Measurements from ENCODE around the gene TRIM43B.
"Not testable (repeated sequence)": the region's sequence is repeated elsewhere in the genome, so short reads cannot be mapped to it uniquely, and the experiment has no call there.

Gene TRIM43B

DNA sequence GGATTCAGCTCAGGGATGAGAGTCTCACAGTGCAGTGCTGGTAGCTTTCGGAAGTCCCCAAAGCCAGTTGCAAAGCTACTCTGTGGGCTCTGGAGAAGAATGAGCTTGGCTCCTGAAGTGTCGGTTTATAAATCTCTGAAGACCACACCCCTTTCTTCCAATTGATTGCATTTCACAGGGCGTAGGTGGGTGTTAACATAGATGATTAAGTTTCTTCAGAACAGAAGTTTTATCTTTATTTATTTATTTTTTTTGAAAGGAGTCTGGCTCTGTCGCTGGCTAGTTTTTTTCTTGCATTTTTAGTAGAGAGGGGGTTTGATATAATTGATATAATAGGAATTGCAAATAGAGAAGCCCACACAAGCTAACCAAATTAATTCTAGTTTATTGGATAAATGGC, at the start of gene TRIM43B:
TRIM43B (minus strand) TSS at position 101 of the 400 bp plus-strand sequence. CDS start 2,040 bp downstream, outside the sequence.
- not testable (repeated sequence) for H3K4me3 ChIP-seq (ENCODE audit: low read length); DNase-seq (ENCODE audit: low read depth)

DNA sequence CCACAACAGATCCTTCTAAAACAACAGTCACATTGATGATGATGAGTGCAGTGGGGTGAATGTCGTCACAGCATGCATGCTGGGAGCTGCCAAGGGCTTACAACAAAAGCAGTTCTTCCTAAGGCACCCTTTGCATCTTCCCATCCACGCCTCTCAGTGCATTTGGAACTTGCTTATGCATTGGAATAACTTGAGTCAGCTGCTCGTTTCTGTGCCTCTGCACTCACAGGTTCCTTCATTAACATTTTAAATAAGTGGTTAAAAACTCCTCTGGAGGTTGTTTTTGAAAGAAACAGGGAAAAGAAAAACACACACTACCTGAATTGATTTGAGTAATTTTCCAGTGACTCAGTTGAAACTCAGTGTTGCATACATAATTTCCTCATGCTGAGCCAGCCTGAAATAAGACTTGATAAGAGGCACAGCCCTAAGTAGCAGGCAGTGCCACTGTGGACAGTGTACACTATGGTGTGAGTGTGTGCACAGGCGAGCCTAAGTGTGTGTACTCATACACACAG, 46.8 kb upstream of the TRIM43B start:
- DNase-seq (ENCODE audit: low read depth): no peak
- no peak overlapping the region for H3K4me3 ChIP-seq (ENCODE audit: low read length)

DNA sequence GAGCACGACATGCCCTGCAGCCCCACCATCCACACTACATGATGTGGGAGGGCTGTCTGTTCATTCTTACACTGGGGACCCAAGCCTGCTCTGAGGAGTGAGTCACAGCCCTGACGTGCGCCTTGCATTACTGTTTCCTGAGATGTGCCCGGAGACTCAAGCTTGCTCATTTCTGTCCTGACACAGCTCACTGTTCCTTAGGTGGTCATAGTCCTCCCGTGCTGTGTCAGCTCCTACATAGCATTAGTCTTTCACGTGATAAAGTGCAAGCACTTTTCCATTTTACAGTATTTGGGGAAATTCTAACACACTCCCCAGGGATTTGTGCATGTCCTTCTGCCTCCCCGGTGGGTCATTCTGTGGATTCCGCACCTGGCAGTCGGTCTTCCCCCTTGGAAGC, 46.2 kb upstream of the TRIM43B start:
- TF ChIP-seq, protein P1, sequence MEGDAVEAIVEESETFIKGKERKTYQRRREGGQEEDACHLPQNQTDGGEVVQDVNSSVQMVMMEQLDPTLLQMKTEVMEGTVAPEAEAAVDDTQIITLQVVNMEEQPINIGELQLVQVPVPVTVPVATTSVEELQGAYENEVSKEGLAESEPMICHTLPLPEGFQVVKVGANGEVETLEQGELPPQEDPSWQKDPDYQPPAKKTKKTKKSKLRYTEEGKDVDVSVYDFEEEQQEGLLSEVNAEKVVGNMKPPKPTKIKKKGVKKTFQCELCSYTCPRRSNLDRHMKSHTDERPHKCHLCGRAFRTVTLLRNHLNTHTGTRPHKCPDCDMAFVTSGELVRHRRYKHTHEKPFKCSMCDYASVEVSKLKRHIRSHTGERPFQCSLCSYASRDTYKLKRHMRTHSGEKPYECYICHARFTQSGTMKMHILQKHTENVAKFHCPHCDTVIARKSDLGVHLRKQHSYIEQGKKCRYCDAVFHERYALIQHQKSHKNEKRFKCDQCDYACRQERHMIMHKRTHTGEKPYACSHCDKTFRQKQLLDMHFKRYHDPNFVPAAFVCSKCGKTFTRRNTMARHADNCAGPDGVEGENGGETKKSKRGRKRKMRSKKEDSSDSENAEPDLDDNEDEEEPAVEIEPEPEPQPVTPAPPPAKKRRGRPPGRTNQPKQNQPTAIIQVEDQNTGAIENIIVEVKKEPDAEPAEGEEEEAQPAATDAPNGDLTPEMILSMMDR (conservative IDR thresholded peaks at IDR 0.05; ENCODE audit: low read length): no peak
- no peak overlapping the region for H3K4me3 ChIP-seq (ENCODE audit: low read length)
- DNase-seq (ENCODE audit: low read depth): peak; percentile 45

More for the DNA sequence above, 46.8 kb upstream of the TRIM43B start:
- TF ChIP-seq, protein P1 (conservative IDR thresholded peaks at IDR 0.05; ENCODE audit: low read length): no peak

GRCh38 chr2:95526360-95527341, 42.1 kb upstream of the TRIM43B start:
- H3K4me3 ChIP-seq (ENCODE audit: low read length): peak overlapping the region; percentile 74
- TF ChIP-seq, protein P1 (conservative IDR thresholded peaks at IDR 0.05; ENCODE audit: low read length): peak; percentile 51
- DNase-seq (ENCODE audit: low read depth): peak; percentile 80

DNA sequence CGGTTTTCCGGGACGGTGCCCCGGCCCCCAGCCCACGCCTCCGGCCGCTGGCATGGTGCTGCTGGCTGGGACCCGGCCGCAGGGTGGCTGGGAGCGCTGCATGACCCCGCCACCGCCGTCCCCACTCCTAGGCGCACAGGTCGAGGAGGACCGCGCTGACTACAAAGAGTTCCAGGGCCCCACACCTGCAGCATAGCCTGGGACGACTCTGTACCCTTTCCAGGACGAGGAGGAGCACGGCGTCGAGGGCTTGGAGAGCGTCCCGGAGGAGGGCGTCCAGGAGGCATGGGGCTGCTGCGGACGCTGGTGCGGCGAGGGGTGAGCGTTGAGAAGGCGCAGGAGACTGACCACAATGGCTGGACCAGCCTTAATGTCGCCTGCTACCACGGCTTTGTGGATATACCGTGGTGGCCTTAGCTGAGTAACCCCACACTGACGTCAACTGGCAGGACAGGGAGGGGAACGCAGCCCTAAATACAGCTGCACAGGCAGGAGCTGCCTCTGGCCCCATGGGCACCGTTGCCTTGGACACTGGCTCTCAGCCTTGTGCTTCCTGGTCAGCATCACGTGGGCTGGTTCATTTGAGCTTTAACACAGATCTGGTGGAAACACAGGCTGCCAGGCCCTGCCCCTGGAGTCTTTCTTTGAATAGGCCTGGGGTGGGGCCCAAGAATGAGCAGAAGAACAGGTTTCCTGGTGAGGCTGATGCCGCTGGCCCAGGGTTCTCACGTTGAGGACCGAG, 40.9 kb upstream of the TRIM43B start:
- no peak for DNase-seq (ENCODE audit: low read depth)
- TF ChIP-seq, protein P1 (conservative IDR thresholded peaks at IDR 0.05; ENCODE audit: low read length): no peak
- H3K4me3 ChIP-seq (ENCODE audit: low read length): peak overlapping the region; percentile 74

GRCh38 chr2:95524195-95524594, 39.6 kb upstream of the TRIM43B start:
- no peak for DNase-seq (ENCODE audit: low read depth)
- H3K4me3 ChIP-seq (ENCODE audit: low read length): no peak overlapping the region
- TF ChIP-seq, protein P1 (conservative IDR thresholded peaks at IDR 0.05; ENCODE audit: low read length): no peak

GRCh38 chr2:95514718-95515117, 30.2 kb upstream of the TRIM43B start:
- DNase-seq (ENCODE audit: low read depth): no peak
- TF ChIP-seq, protein P1 (conservative IDR thresholded peaks at IDR 0.05; ENCODE audit: low read length): no peak
- no peak overlapping the region for H3K4me3 ChIP-seq (ENCODE audit: low read length)

DNA sequence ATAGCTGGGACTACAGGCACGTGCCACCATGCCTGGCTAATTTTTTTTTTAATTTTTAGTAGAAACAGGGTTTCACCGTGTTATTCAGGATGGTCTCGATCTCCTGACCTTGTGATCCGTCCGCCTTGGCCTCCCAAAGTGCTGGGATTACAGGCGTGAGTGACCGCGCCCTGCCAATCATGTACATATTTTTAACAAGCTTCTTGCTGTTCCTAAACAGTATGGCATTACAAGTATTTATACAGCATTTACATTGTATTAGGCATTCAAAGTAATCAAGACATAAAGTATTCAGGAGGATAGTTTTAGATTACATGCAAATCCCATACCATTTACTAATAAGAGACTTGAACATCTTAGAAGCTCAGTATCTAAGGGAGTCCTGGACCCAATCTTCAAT, 29.7 kb upstream of the TRIM43B start:
- DNase-seq (ENCODE audit: low read depth); H3K4me3 ChIP-seq (ENCODE audit: low read length): not testable (repeated sequence)
